Cerebellar nuclear complex (tissue), 1 donor: Measurements from ENCODE around the gene GPATCH2.
"Not testable (repeated sequence)": the region's sequence is repeated elsewhere in the genome, so short reads cannot be mapped to it uniquely, and the experiment has no call there.

Experiments
- DNase-seq, 2 experiments: peaks; one replicate each; lab custom pipeline; 2025; lab: John Stamatoyannopoulos, UW

Gene GPATCH2

GRCh38 chr1:217525773-217526490, 105.0 kb downstream of the GPATCH2 start:
- no peak for DNase-seq

GRCh38 chr1:217524787-217525520, 105.9 kb downstream of the GPATCH2 start:
- no peak for DNase-seq

DNA sequence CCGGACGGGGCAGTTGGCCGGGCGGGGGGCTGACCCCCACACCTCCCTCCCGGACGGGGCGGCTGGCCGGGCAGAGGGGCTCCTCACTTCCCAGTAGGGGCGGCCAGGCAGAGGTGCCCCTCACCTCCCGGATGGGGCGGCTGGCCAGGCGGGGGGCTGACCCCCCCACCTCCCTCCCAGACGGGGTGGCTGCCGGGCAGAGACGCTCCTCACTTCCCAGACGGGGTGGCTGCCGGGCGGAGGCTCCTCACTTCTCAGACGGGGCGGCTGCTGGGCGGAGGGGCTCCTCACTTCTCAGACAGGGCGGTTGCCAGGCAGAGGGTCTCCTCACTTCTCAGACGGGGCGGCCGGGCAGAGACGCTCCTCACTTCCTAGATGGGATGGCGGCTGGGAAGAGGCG, 107.0 kb downstream of the GPATCH2 start:
- DNase-seq, result not testable (repeated sequence)

- DNase-seq, result no peak
These were observed 108.6 kb downstream of the GPATCH2 start for GRCh38 chr1:217522277-217522676.

GRCh38 chr1:217521317-217521716, 109.6 kb downstream of the GPATCH2 start:
- DNase-seq, result no peak

GRCh38 chr1:217506878-217507277, 124.0 kb downstream of the GPATCH2 start:
- no peak for DNase-seq

DNA sequence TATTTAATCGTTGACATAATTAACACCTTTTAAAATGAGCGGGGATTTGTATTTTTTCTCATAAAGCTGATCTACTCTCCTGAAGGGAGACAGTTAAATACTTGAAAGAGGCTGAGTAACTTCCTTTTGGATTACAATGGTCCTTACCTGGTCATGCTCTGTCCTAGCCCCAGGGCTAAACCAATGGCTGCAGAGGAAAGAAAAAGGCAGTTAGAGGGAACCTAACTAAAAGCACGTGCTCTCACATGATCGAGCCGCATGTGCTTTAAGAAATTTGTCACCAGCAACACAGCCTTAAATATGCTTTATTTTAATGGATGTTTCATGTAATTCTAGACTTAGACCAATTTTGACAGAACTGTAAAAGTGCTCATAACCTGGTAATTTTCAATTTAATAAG, 132.7 kb downstream of the GPATCH2 start:
- no peak for DNase-seq

DNA sequence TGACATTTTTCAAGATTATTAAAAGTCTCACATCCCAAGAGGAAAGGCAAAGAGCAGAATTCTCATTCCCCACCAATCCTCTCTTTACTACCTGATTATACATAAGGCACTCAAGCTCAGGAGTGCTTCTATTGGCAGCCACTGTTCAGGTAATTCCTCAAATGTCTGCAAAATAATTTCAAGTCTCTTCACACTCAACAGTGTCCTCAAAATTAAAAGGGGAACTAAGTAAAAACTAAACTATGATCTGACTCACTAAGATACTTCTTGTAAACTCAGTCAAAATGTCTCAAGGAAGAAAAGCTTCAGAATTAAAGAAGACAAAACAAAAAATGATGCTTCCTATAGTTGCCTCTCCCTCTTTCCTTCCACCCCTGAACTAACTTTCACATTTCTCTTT, 135.6 kb downstream of the GPATCH2 start:
- no peak for DNase-seq

GRCh38 chr1:217494767-217495166, 136.1 kb downstream of the GPATCH2 start:
- no peak for DNase-seq

GRCh38 chr1:217493290-217493689, 137.6 kb downstream of the GPATCH2 start:
- DNase-seq, result no peak

GRCh38 chr1:217484871-217485270, 146.0 kb downstream of the GPATCH2 start:
- DNase-seq, result no peak

DNA sequence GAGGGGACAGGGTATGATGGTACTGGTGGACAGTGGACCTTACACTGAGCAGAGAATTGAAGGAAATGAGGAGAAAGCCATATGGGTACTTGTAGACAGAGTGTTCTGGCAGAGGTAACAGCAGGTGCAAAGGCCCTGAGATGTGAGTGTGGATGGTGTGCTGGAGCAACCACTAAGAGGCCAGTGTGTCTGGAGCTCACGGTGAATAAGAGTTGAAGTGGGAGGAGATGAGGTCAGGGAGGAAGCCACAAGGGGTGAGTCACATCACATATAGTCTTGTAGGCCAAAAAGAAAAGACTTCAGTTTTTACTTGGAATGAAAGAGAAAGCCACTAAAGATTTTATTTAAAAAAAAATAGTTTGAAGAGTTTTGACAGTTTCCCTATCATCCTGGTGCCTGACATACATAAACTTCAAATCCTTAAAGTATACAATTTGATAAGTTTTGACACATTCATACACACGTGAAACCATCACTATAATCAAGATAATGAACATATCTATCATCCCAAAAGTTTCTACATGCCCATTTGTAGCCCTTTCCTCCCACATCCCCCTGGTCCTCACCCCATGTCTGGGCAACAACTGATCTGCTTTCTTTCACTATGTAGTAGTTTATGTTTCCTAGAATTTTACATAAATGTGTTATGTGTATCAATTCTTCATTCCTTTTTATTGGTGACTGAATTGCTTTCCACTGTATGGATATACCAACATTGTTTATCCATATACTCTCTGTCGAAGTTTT, 148.4 kb downstream of the GPATCH2 start:
- DNase-seq, result no peak

- no peak for DNase-seq
These were observed 152.4 kb downstream of the GPATCH2 start for GRCh38 chr1:217478450-217478849.

DNA sequence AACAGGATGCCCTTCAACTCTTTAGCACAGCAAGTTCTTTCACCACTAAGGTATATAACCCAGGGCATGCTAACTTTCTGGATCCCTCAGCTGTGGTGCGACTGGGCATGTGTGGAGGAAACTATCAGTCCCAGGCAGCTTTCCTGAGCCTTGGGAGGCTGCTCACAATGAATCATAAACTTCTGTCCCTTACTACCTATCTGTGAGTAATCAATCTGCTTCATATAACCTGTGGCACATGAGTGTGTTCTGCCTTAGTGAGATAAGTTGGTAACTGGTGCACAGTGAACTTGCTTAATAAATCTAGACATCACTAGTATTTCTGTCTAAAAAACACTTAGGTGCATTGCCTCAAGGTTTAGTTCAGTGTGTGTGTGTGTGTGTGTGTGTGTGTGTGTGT, 158.0 kb downstream of the GPATCH2 start:
- DNase-seq, result no peak

- DNase-seq, result no peak
These were observed 159.5 kb downstream of the GPATCH2 start for GRCh38 chr1:217471403-217471802.

DNA sequence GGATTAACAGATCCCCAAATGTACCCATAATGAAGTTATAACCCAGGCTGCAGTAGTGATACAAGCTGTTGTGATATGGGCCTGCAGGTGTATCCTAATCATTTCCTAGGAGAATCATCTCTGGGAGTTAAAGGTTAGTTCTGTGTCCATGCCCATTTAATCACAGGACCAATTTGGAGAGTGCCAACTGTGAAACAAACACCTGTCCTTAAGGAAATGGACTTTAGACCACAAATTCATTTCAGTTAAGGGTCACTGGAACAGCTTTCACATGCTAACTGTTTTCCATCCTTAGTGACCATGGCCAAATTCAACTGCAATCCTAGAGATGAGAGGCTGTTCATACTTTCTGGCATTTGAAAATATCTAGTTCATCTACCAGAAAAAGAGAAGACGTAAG, 160.9 kb downstream of the GPATCH2 start:
- DNase-seq, result no peak

DNA sequence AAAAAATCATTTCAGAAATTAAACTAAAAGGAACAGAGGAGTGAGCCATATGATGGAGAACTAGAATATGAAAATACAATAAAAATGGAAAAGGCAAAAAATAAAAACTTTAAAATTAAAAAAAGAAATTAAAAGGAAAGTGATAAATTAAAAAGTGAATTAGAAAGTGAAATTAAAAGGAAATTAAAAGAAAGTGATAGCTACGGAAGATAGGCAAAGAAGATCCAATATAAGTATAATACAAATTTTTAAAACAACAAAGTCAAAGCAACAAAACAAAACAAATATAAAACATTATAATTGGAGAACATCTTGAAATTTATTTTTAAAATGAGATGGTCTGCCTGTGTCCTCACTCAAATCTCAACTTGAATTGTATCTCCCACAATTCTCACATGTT, 165.8 kb downstream of the GPATCH2 start:
- DNase-seq, result no peak

DNA sequence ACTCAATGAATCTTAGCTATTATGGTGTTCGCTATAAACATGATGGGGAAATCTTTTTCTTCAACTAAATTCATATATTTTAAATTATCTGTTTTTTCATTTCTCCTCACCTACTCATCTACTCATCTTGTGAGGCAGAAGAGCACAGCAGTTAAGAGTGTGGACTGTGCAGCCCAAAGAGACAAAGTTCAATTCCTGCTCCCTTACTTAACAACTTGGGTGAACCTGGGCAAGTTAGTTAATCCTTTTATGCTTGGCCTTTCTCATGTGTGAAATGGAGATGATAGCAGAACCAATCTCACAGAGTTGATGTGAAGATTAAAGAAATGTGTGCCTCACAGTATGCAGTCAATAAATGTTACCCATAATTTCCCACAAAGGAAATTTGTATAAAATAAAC, 168.2 kb downstream of the GPATCH2 start:
- DNase-seq, result no peak

DNA sequence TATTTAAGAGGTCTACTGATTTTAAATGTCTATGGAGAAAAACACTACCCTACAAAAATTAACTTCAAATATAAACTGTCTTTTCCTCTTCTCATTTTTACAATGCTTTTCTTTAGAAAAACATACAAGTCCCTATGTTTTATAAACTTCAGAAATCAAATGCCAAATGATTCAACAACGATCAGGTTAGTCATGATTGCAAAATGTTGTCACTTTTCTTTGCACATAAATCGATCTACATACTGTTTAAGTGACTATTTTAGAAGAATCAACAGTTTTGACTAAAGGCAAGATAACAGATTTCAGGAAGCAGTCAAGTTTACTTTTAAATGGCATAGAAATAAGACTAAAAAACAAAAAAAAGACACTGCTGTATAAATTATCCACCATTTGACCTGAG, 168.7 kb downstream of the GPATCH2 start:
- no peak for DNase-seq

DNA sequence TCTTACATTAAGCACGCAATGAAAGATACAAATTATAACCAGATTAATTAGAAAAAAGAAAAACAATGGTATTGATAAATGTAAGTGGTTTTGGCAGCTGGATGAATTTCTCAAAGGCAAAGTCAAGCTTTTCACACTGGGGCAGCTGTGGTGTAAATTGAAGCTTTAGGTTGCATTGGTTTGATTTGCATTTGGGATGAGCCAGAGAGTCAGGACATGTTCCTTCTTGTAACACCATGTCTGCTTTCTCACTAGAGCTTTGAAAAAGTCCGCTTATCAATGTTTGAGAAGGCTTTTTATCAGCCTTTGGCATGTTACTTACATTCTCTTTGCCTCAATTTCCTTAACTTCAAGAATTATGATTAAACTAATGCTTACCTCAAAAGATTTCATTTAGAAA, 173.9 kb downstream of the GPATCH2 start:
- no peak for DNase-seq

DNA sequence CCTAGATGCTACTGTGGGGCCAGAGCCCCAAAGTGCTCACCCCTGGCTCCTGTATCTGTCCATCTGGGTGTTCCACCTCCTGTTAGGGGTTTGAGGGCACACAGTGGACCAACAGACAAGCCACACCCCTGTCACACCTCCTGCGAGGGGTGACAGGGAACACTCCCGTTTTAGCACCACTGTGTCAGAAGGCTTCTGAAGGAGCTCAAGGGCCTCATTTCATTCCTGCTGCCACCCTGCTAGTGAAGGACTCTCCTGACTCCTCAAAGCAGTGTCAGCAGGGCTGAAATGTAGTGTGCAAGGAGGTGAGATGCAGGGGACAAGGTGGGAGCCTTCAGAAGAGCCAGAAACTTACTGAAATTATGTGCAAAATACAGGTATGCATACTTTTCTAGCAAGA, 174.6 kb downstream of the GPATCH2 start:
- DNase-seq, result no peak

DNA sequence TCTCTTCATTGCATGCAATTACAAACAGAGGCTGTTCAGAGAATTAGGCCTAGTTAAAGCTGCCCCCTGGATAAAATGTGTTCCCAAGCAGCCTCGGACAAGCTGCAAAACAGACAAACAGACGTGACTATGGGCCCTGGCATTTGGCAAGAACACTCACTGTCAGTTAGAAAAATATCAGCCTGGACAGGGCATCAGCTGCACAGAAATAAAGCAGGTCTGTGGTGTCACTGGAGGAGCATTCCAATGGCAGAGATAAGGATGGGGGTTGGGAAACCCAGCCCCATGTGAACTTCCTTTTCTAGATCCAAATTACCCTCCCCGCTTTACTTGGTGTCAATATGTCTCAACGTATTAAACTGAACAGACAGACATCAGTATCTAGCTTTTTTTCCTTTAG, 177.1 kb downstream of the GPATCH2 start:
- DNase-seq, result no peak

DNA sequence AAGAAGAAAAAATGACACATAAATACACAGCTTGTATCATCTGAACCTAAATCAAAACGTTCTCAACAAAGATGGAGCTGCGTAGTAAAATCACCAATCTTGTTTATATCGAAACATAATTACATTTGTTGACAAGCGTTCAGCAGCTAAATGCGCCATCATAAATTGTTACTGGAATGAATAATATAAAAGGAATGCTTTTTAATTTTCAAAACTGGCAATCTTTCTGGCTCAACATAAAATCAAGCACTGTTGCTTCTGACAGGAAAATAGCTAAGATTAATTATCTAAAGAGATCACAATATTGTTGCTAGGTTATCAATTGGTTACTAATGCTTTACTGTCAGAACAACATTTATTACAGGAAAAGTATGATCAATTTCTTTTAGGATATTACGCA, 181.5 kb downstream of the GPATCH2 start:
- DNase-seq, result no peak
